ENCODE data around the gene GFOD1. TPM values are rescaled to one million over a fixed set of nuclear protein-coding genes. Genes with fewer than 3 reads are reported as not detected.

The GFOD1 gene
- total RNA-seq, 2 experiments from 2014 or later, result 22.6 to 35.0 TPM

DNA sequence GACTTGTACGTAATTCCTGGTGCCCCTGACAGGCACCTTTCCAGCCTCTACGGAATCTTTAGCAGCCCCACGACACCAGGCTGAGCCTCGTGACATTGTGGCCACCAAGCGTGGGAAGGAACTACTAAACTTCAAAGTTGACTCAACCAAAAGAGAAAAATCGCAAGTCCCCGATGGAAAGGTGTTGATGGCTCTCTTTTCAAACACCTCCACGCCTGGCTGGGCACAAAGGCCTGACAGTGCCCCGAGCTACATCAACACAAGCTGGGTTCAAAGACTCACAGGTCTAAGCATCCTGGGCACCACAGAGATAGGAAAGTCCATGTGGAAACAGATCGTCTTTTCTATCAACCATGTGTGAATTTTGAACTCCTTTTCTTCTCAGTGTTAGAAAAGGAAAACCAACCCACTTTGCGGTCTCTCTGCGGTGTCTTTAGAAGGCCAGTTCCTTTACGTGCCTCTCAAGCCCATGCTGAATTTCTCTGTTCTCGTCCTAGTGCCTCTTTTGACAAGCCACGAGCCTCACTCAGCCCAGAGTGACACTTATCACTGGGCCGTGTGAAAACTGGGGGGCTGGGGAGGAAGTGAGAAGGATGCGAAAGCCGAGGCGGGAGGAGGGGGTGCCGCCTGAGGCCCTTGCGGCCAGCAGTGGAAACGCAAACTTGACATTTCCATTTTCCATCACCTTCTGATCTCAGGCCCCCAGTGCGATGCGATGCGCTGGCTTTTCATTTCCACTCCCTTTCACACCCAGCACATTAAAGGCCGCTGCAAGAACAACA is 59.4 kb downstream of the GFOD1 start:
- intact Hi-C loops (cut with micrococcal nuclease; ENCODE audit: unreplicated experiment), result loop anchor here (1.0 to 2.0 kb wide), 4 partner anchors 31 to 167 kb away; partner anchors contain the start of gene GFOD1
- peak overlapping the region; percentile 6 for H3K4me3 ChIP-seq (ENCODE audit: low read depth, low read length, poor library complexity, severe bottlenecking)
- POLR2A ChIA-PET, result interaction anchor here (0.8 to 2.6 kb wide), 10 partner anchors 8 to 104 kb away, joined by 3 to 8 read pairs (median 4); no protein-coding TSS in a partner anchor

DNA sequence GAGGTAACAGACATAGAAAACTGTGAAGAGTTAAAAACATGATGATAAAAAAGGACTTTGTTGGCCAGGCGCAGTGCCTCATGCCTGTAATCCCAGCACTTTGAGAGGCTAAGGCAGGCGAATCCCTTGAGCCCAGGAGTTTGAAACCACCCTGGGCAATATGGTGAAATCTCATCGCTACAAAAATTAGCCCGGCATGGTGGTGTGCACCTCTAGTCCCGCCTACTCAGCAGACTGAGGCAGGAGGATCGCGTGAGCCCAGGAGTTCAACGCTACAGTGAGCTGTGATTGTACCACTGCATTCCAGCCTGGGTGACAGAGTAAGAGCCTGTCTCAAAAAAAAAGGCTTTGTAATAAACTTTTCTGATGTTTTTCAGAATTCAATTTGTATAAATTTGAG is 60.1 kb downstream of the GFOD1 start:
- no peak for DNase-seq (ENCODE audit: low spot score)
- TF ChIP-seq, protein P1, sequence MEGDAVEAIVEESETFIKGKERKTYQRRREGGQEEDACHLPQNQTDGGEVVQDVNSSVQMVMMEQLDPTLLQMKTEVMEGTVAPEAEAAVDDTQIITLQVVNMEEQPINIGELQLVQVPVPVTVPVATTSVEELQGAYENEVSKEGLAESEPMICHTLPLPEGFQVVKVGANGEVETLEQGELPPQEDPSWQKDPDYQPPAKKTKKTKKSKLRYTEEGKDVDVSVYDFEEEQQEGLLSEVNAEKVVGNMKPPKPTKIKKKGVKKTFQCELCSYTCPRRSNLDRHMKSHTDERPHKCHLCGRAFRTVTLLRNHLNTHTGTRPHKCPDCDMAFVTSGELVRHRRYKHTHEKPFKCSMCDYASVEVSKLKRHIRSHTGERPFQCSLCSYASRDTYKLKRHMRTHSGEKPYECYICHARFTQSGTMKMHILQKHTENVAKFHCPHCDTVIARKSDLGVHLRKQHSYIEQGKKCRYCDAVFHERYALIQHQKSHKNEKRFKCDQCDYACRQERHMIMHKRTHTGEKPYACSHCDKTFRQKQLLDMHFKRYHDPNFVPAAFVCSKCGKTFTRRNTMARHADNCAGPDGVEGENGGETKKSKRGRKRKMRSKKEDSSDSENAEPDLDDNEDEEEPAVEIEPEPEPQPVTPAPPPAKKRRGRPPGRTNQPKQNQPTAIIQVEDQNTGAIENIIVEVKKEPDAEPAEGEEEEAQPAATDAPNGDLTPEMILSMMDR (conservative IDR thresholded peaks at IDR 0.05; ENCODE audit: low read length), result no peak
- no peak for TF ChIP-seq EZH2phosphoT487 (IDR thresholded peaks at IDR 0.05; ENCODE audit: borderline replicate concordance, low read depth, low read length)
- H3K9me2 ChIP-seq (ENCODE audit: insufficient read depth, low read length), result no peaks in the 10 kb centered on the region
- intact Hi-C loops (cut with micrococcal nuclease; ENCODE audit: unreplicated experiment), result loop anchor here (2.0 kb wide), 1 partner anchor 31 kb away; no protein-coding TSS in a partner anchor
- no peaks in the 10 kb centered on the region for H3K36me3 ChIP-seq (ENCODE audit: insufficient read depth, low read length)
- peaks cover 24% of the 10 kb centered on the region; the same call in 1 of the 2 replicates for H3K79me2 ChIP-seq (ENCODE audit: insufficient read depth, low read depth, low read length)
- no peak overlapping the region for H2AFZ ChIP-seq (ENCODE audit: low read length)
- H3K4me3 ChIP-seq (ENCODE audit: low read depth, low read length, poor library complexity, severe bottlenecking), result no peak overlapping the region
- BruUV-seq (replicated peaks), result no TSS peak
- CTCF ChIA-PET (ENCODE audit: unreplicated experiment), result interaction anchor here (0.8 kb wide), 1 partner anchor 17 kb away, joined by 3 read pairs; no protein-coding TSS in a partner anchor
- POLR2A ChIA-PET, result interaction anchor here (0.8 to 2.6 kb wide), 3 partner anchors 15 to 57 kb away, joined by 3 to 6 read pairs (median 4); no protein-coding TSS in a partner anchor
- no peak overlapping the region for H3K27ac ChIP-seq (ENCODE audit: low read depth, low read length, poor library complexity, severe bottlenecking)
- H3K4me2 ChIP-seq (ENCODE audit: low read length), result peak overlapping the region; percentile 69
- H3K9me3 ChIP-seq (ENCODE audit: low read length), result no peaks in the 10 kb centered on the region
- H3K4me1 ChIP-seq (ENCODE audit: insufficient read depth, low read length, poor library complexity, severe bottlenecking), result peaks cover 55% of the 10 kb centered on the region
- 0 out of 2 replicates have a peak, but pooled peaks cover 10% of the 10 kb centered on the region for H4K20me1 ChIP-seq (ENCODE audit: insufficient read depth, low read length)

More for the DNA sequence above, 59.4 kb downstream of the GFOD1 start:
- peaks cover 24% of the 10 kb centered on the region; the same call in 1 of the 2 replicates for H3K79me2 ChIP-seq (ENCODE audit: insufficient read depth, low read depth, low read length)
- peak overlapping the region; percentile 15 for H3K27ac ChIP-seq (ENCODE audit: low read depth, low read length, poor library complexity, severe bottlenecking)
- no TSS peak for BruUV-seq (replicated peaks)
- CTCF ChIA-PET (ENCODE audit: unreplicated experiment), result interaction anchor here (0.8 to 1.0 kb wide), 2 partner anchors 16 to 32 kb away, joined by 3 to 4 read pairs; no protein-coding TSS in a partner anchor
- H2AFZ ChIP-seq (ENCODE audit: low read length), result peak overlapping the region; percentile 11; the same call in 1 of the 2 replicates
- peak; percentile 72 for DNase-seq (ENCODE audit: low spot score)
- no peaks in the 10 kb centered on the region for H3K9me2 ChIP-seq (ENCODE audit: insufficient read depth, low read length)
- no peak for TF ChIP-seq EZH2phosphoT487 (IDR thresholded peaks at IDR 0.05; ENCODE audit: borderline replicate concordance, low read depth, low read length)
- TF ChIP-seq, protein P1 (conservative IDR thresholded peaks at IDR 0.05; ENCODE audit: low read length), result peak; percentile 62
- H3K9me3 ChIP-seq (ENCODE audit: low read length), result no peaks in the 10 kb centered on the region
- H3K4me1 ChIP-seq (ENCODE audit: insufficient read depth, low read length, poor library complexity, severe bottlenecking), result peaks cover 61% of the 10 kb centered on the region
- H3K36me3 ChIP-seq (ENCODE audit: insufficient read depth, low read length), result no peaks in the 10 kb centered on the region
- H4K20me1 ChIP-seq (ENCODE audit: insufficient read depth, low read length), result 0 out of 2 replicates have a peak, but pooled peaks cover 10% of the 10 kb centered on the region
- peak overlapping the region; percentile 69 for H3K4me2 ChIP-seq (ENCODE audit: low read length)

All from OCI-LY7 (cell line).